Sigmoid colon (tissue), 4 donors: ENCODE measurements around the gene HTRA3.

Source experiments
- CTCF ChIP-seq, 4 experiments: fragments of 450-650 bp in 3 of 4; fragments of 200-600 bp in 1 of 4; IDR thresholded peaks; one replicate each; pipeline ENCODE4 v1.5.1; 2016 to 2019; ENCODE audit warnings: antibody characterized with exemption in 4 of 4, mild to moderate bottlenecking in 3 of 4, moderate library complexity in 2 of 4
- POLR2A ChIP-seq, 2 donors: fragments of 450-650 bp; IDR thresholded peaks; one replicate each; pipeline ENCODE4 v1.6.1; 2016; ENCODE audit warnings: antibody characterized with exemption in 2 of 2, mild to moderate bottlenecking in 2 of 2, moderate library complexity in 2 of 2
- POLR2AphosphoS5 ChIP-seq, 4 donors: sonication (generic); formaldehyde crosslinking; IDR thresholded peaks; one replicate each; pipeline ENCODE4 v1.6.1; 2017; ENCODE audit warnings: antibody characterized with exemption in 4 of 4

- TF ChIP-seq POLR2A (IDR thresholded peaks at IDR 0.05) (no peak), CTCF (IDR thresholded peaks at IDR 0.05) (no peak), POLR2AphosphoS5 (IDR thresholded peaks at IDR 0.05) (no peak)
These were observed 25.2 kb downstream of the HTRA3 start for GRCh38 chr4:8294775-8295174.
